H9 (cell line): ENCODE data around the gene TAGLN3. TPM values are rescaled to one million over a fixed set of nuclear protein-coding genes. Genes with fewer than 3 reads are reported as not detected.

ENCODE experiments used
- DNase-seq: peaks from one replicate; pipeline ENCODE4 v3.0.0-alpha.2; 2017
- H2AFZ ChIP-seq: one replicate; pipeline ENCODE4 v1.6.1; 2013; ENCODE audit warnings: mild to moderate bottlenecking, low read length, control low read depth, moderate library complexity
- H2AK5ac ChIP-seq: 2 replicates; pipeline ENCODE4 v1.6.1; 2013; ENCODE audit warnings: low read length, control low read depth, mixed read lengths; ENCODE audit not compliant: insufficient read length
- H2BK120ac ChIP-seq: one replicate; pipeline ENCODE4 v1.6.1; 2013; ENCODE audit warnings: low read depth, mild to moderate bottlenecking, low read length, control low read depth, inconsistent platforms; ENCODE audit not compliant: poor library complexity, severe bottlenecking
- H2BK12ac ChIP-seq: 2 replicates; pipeline ENCODE4 v1.6.1; 2013; ENCODE audit warnings: low read length, control low read depth, mixed read lengths, low read depth; ENCODE audit not compliant: insufficient read length
- H2BK15ac ChIP-seq: 2 replicates; pipeline ENCODE4 v1.6.1; 2013; ENCODE audit warnings: low read depth, low read length, control low read depth
- H2BK20ac ChIP-seq: one replicate; pipeline ENCODE4 v1.6.1; 2013; ENCODE audit warnings: low read depth, mild to moderate bottlenecking, low read length, control low read depth, inconsistent platforms; ENCODE audit not compliant: poor library complexity, severe bottlenecking
- H2BK5ac ChIP-seq: 2 replicates; pipeline ENCODE4 v1.6.1; 2013; ENCODE audit warnings: low read length, control low read depth, mixed read lengths; ENCODE audit not compliant: insufficient read length
- H3K14ac ChIP-seq: 2 replicates; pipeline ENCODE4 v1.6.1; 2013; ENCODE audit warnings: low read length, control low read depth; ENCODE audit not compliant: insufficient read depth
- H3K18ac ChIP-seq: 2 replicates; pipeline ENCODE4 v1.6.1; 2013; ENCODE audit warnings: low read depth, mild to moderate bottlenecking, mixed read lengths, low read length, control low read depth; ENCODE audit not compliant: insufficient read length
- H3K23ac ChIP-seq: 2 replicates; pipeline ENCODE4 v1.6.1; 2013; ENCODE audit warnings: low read length, control low read depth, mixed read lengths, low read depth; ENCODE audit not compliant: insufficient read length
- H3K23me2 ChIP-seq: 2 replicates; pipeline ENCODE4 v1.6.1; 2013; ENCODE audit warnings: low read depth, mild to moderate bottlenecking, mixed read lengths, low read length, control low read depth; ENCODE audit not compliant: insufficient read length, poor library complexity, severe bottlenecking
- H3K27ac ChIP-seq: 2 replicates; pipeline ENCODE4 v1.5.1; 2013; ENCODE audit warnings: low read length, control low read depth, mixed read lengths, low read depth; ENCODE audit not compliant: insufficient read length
- H3K27me3 ChIP-seq: 2 replicates; pipeline ENCODE4 v1.6.1; 2013; ENCODE audit warnings: low read length, control low read depth, inconsistent platforms; ENCODE audit not compliant: insufficient read depth
- H3K4ac ChIP-seq: 2 replicates; pipeline ENCODE4 v1.6.1; 2013; ENCODE audit warnings: low read depth, mild to moderate bottlenecking, control low read depth, inconsistent platforms, low read length, moderate library complexity
- H3K4me1 ChIP-seq: 2 replicates; pipeline ENCODE4 v1.6.1; 2013; ENCODE audit warnings: low read length, control low read depth, inconsistent platforms; ENCODE audit not compliant: insufficient read depth
- H3K4me2 ChIP-seq: 2 replicates; pipeline ENCODE4 v1.6.1; 2013; ENCODE audit warnings: low read length, control low read depth, mixed read lengths; ENCODE audit not compliant: insufficient read length, insufficient read depth
- H3K56ac ChIP-seq: 2 replicates; pipeline ENCODE4 v1.6.1; 2013; ENCODE audit warnings: low read depth, mild to moderate bottlenecking, mixed read lengths, low read length, control low read depth; ENCODE audit not compliant: insufficient read length
- H3K79me1 ChIP-seq: 2 replicates; pipeline ENCODE4 v1.6.1; 2013; ENCODE audit warnings: low read depth, mild to moderate bottlenecking, moderate library complexity, low read length, control low read depth, inconsistent platforms; ENCODE audit not compliant: insufficient read depth, poor library complexity, severe bottlenecking
- H3K79me2 ChIP-seq: 2 replicates; pipeline ENCODE4 v1.6.1; 2013; ENCODE audit warnings: low read length, control low read depth, inconsistent platforms; ENCODE audit not compliant: insufficient read depth
- H3K9ac ChIP-seq: 2 replicates; pipeline ENCODE4 v1.6.1; 2013; ENCODE audit warnings: low read length, control low read depth, mixed read lengths; ENCODE audit not compliant: insufficient read length; ENCODE audit errors: extremely low read depth
- H3K9me3 ChIP-seq: one replicate; pipeline ENCODE4 v1.6.1; 2013; ENCODE audit warnings: low read depth, low read length, inconsistent platforms; ENCODE audit not compliant: control insufficient read depth
- H3T11ph ChIP-seq: one replicate; pipeline ENCODE4 v1.6.1; 2013; ENCODE audit warnings: mild to moderate bottlenecking, low read length, control low read depth, inconsistent platforms
- H4K20me1 ChIP-seq: one replicate; pipeline ENCODE4 v1.6.1; 2013; ENCODE audit not compliant: control insufficient read depth, insufficient read length, insufficient read depth
- H4K5ac ChIP-seq: 2 replicates; pipeline ENCODE4 v1.6.1; 2013; ENCODE audit warnings: low read depth, mild to moderate bottlenecking, mixed read lengths, low read length, control low read depth; ENCODE audit not compliant: insufficient read length
- H4K8ac ChIP-seq: replicated peaks from 2 replicates; pipeline ENCODE4 v1.6.1; 2013; ENCODE audit warnings: low read length, control low read depth, mixed read lengths, low read depth; ENCODE audit not compliant: insufficient read length
- H4K91ac ChIP-seq: 2 replicates; pipeline ENCODE4 v1.6.1; 2013; ENCODE audit warnings: low read depth, mild to moderate bottlenecking, moderate library complexity, mixed read lengths, low read length, control low read depth; ENCODE audit not compliant: insufficient read length
- H3K27ac Mint-ChIP-seq, 3 experiments: 2 replicates in 2 of 3; 3 replicates in 1 of 3; pipeline ENCODE4 v1.8.0; 2020 to 2021; ENCODE audit warnings: mixed read lengths in 3 of 3, mild to moderate bottlenecking in 1 of 3, moderate library complexity in 1 of 3
- H3K27me3 Mint-ChIP-seq: 2 replicates; pipeline ENCODE4 v1.8.0; 2021; ENCODE audit warnings: low read depth, mild to moderate bottlenecking, moderate library complexity, mixed read lengths
- H3K36me3 Mint-ChIP-seq, 3 experiments: 2 replicates in 2 of 3; 3 replicates in 1 of 3; pipeline ENCODE4 v1.8.0; 2020 to 2021; ENCODE audit warnings: low read depth in 3 of 3, mixed read lengths in 3 of 3; ENCODE audit not compliant: insufficient read depth in 1 of 3
- H3K4me1 Mint-ChIP-seq, 2 experiments: 2 replicates each; pipeline ENCODE4 v1.8.0; 2020; ENCODE audit warnings: mixed read lengths in 2 of 2
- H3K4me3 Mint-ChIP-seq, 2 experiments: 2 replicates in 1 of 2; 3 replicates in 1 of 2; pipeline ENCODE4 v1.8.0; 2020 to 2021; ENCODE audit warnings: mild to moderate bottlenecking in 2 of 2, mixed read lengths in 2 of 2, moderate library complexity in 1 of 2
- H3K9me3 Mint-ChIP-seq, 2 experiments: 2 replicates in 1 of 2; 3 replicates in 1 of 2; pipeline ENCODE4 v1.8.0; 2020; ENCODE audit warnings: mild to moderate bottlenecking in 2 of 2, mixed read lengths in 2 of 2, moderate library complexity in 1 of 2
- CTCF ChIP-seq: fragments of 200-600 bp; sonication (generic); conservative IDR thresholded peaks from 3 replicates; pipeline ENCODE4 v1.8.0; 2021; ENCODE audit warnings: antibody characterized with exemption, mild to moderate bottlenecking
- WGBS: extraction: QIAGEN DNeasy Blood & Tissue Kit; methylation state at CpG from one replicate; pipeline ENCODE4 v1.1.7; 2013; ENCODE audit warnings: missing lambda C conversion rate, low lambda C conversion rate, mixed read lengths; ENCODE audit not compliant: insufficient read length; ENCODE audit errors: extremely low coverage; 5-methylcytosine and 5-hydroxymethylcytosine counted together
- total RNA-seq: library from RNA; stranded (reverse); gene quantifications from 2 replicates; pipeline ENCODE4 v1.2.1, GENCODE V29; 2021

The TAGLN3 gene
- total RNA-seq, 1 experiment from 2014 or later: 6.4 TPM

GRCh38 chr3:111981457-111981763 is 17.3 kb upstream of the TAGLN3 start:
- Mint-ChIP-seq H3K4me1 (peaks cover 7 to 12% of the 10 kb centered on the region in 2 experiments), H3K4me3 (no peak overlapping the region), H3K27ac (no peak overlapping the region), H3K36me3 (peaks cover 2 to 13% (median 11%) of the 10 kb centered on the region in 3 experiments; a peak in 6 of 7 replicates), H3K9me3 (no peaks in the 10 kb centered on the region), H3K27me3 (no peaks in the 10 kb centered on the region)
- Histone ChIP-seq H4K20me1 (no peaks in the 10 kb centered on the region), H3K56ac (no peak overlapping the region), H2AK5ac (no peak overlapping the region), H3K18ac (no peak overlapping the region), H2BK5ac (no peak overlapping the region), H2BK20ac (no peak overlapping the region), H3T11ph (no peak overlapping the region), H3K9ac (no peak overlapping the region), H3K23ac (no peak overlapping the region), H3K9me3 (no peaks in the 10 kb centered on the region), H2AFZ (no peak overlapping the region), H4K5ac (no peak overlapping the region), H3K14ac (no peak overlapping the region), H3K4me1 (no peaks in the 10 kb centered on the region), H3K4me2 (no peak overlapping the region), H3K27ac (no peak overlapping the region), H4K8ac (no peak overlapping the region), H3K4ac (no peak overlapping the region), H3K79me2 (no peaks in the 10 kb centered on the region), H4K91ac (no peak overlapping the region), H3K27me3 (no peaks in the 10 kb centered on the region), H2BK15ac (no peak overlapping the region), H2BK120ac (no peak overlapping the region), H3K23me2 (peaks cover 3% of the 10 kb centered on the region), H2BK12ac (no peak overlapping the region), H3K79me1 (no peaks in the 10 kb centered on the region)
- TF ChIP-seq CTCF: no peak
- DNase-seq: no peak
- no CpG with 5 or more reads among the region's 3 CpGs for WGBS
